WTC11 (cell line): ENCODE measurements around the gene HDGF. TPM values are rescaled to one million over a fixed set of nuclear protein-coding genes. Genes with fewer than 3 reads are reported as not detected.

Source experiments
- ATAC-seq: fragments of 200-7000 bp; cut with Tn5 transposase; 2 replicates; pipeline ENCODE4 v1.10.0; 2021; ENCODE audit warnings: mild to moderate bottlenecking, moderate library complexity
- CTCF ChIA-PET: fragments of 300-600 bp; sonication (Branson Sonifier 250); formaldehyde crosslinking; loops from one replicate; lab custom pipeline; 2021; ENCODE audit warnings: antibody characterized with exemption; lab: Charles Lee
- POLR2A ChIA-PET: fragments of 350-600 bp; sonication (Branson Sonifier 250); formaldehyde crosslinking; loops from one replicate; lab custom pipeline; 2021; ENCODE audit warnings: antibody characterized with exemption; lab: Charles Lee
- DNase-seq: peaks from one replicate; pipeline ENCODE4 v3.0.0; 2021; ENCODE audit warnings: low spot score
- H3K27ac Mint-ChIP-seq: 2 replicates; pipeline ENCODE4 v1.8.0; 2021; ENCODE audit warnings: mixed read lengths
- H3K27me3 Mint-ChIP-seq: 2 replicates; pipeline ENCODE4 v1.8.0; 2021; ENCODE audit warnings: low read depth, mild to moderate bottlenecking, moderate library complexity, mixed read lengths
- H3K36me3 Mint-ChIP-seq: 2 replicates; pipeline ENCODE4 v1.8.0; 2021; ENCODE audit warnings: mixed read lengths
- H3K4me1 Mint-ChIP-seq: 2 replicates; pipeline ENCODE4 v1.8.0; 2022; ENCODE audit warnings: mixed read lengths
- H3K4me3 Mint-ChIP-seq: 2 replicates; pipeline ENCODE4 v1.8.0; 2021; ENCODE audit warnings: mild to moderate bottlenecking, moderate library complexity, mixed read lengths
- H3K9me3 Mint-ChIP-seq: 2 replicates; pipeline ENCODE4 v1.8.0; 2021; ENCODE audit warnings: mixed read lengths
- ZNF121 ChIP-seq: sonication (generic); formaldehyde crosslinking; IDR thresholded peaks from 2 replicates; pipeline ENCODE4 v1.8.0; 2023; ENCODE audit warnings: missing genetic modification reagents
- total RNA-seq: library from RNA; stranded (reverse); gene quantifications from 3 replicates; pipeline ENCODE4 v1.2.3, GENCODE V29; 2021
- TF ChIP-seq, protein P1 (sequence below): fragments of 250-450 bp; sonication (Bioruptor Pico); IDR thresholded peaks from 2 replicates; pipeline ENCODE4 v1.9.0; 2021; ENCODE audit warnings: moderate library complexity, mild to moderate bottlenecking, inconsistent platforms, borderline replicate concordance

The HDGF gene
- total RNA-seq, 1 experiment from 2014 or later, result 339 TPM

DNA sequence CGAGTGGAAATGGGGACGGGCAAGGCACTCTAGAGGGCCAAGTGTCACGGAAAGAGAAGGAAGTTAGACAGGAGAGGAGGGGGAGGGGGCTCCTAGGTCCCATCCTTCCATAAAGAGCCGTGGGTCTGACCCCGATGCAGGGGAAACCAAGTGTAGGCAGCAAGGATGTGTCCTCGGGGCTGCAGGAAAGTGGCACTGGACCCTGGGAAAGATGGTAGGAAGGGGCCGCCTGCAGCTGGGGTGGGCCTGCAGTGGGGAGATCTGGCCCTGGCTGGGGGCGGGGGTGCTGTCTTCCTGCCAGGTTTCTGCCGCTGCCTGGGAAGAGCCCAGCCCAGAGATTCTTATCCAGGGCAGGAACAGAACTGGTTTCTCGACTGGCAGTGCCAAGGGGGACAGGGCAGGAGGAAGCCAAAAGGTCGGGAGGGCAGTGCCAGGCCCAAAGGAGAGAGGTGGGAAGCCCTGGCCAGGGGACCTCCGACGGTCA is 59.0 kb downstream of the HDGF start:
- Mint-ChIP-seq H3K9me3 (no peaks in the 10 kb centered on the region), H3K27me3 (peaks cover 7% of the 10 kb centered on the region; the same call in 1 of the 2 replicates), H3K36me3 (0 out of 2 replicates have a peak, but pooled peaks cover 1% of the 10 kb centered on the region), H3K27ac (peak overlapping the region; percentile 98), H3K4me3 (peak overlapping the region; percentile 62), H3K4me1 (peaks cover 68% of the 10 kb centered on the region)
- no peak for DNase-seq
- ATAC-seq, result no peak
- ChIA-PET CTCF (interaction anchor here (0.7 to 17.1 kb wide), 17 partner anchors 9 to 234 kb away, joined by 3 to 1553 read pairs (median 14); partner anchors contain the start of genes CRABP2, HAPLN2, INSRR and ISG20L2), POLR2A (interaction anchor here (0.9 to 8.0 kb wide), 9 partner anchors 11 to 59 kb away, joined by 4 to 195 read pairs (median 9); partner anchors contain the start of genes CRABP2, HDGF, ISG20L2 and METTL25B)
- 0 out of 2 replicates have a peak, but pooled peaks have one; percentile 46 for TF ChIP-seq ZNF121
- TF ChIP-seq, protein P1, sequence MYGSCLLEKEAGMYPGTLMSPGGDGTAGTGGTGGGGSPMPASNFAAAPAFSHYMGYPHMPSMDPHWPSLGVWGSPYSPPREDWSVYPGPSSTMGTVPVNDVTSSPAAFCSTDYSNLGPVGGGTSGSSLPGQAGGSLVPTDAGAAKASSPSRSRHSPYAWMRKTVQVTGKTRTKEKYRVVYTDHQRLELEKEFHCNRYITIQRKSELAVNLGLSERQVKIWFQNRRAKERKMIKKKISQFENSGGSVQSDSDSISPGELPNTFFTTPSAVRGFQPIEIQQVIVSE (CRISPR knock-in tag), result no peak

Other genes with a start within 250 kb of the HDGF start
- 30.8 to 33.3 TPM (median 33.3 TPM) in 3 replicates for gene IQGAP3, start 179.1 kb downstream of the HDGF start, total RNA-seq
- gene TTC24, start 172.0 kb downstream of the HDGF start, total RNA-seq, result 0.09 to 0.20 TPM (median 0.11 TPM) in 3 replicates
- 81.6 to 98.1 TPM (median 92.8 TPM) in 3 replicates for gene NAXE, start 159.9 kb downstream of the HDGF start, total RNA-seq
- gene GPATCH4, start 150.2 kb downstream of the HDGF start, total RNA-seq, result 37.1 to 50.1 TPM (median 38.2 TPM) in 3 replicates
- gene HAPLN2, start 132.3 kb downstream of the HDGF start, total RNA-seq, result 1.1 to 1.3 TPM (median 1.2 TPM) in 3 replicates
- 2.5 to 3.7 TPM (median 3.6 TPM) in 3 replicates for gene BCAN, start 109.6 kb downstream of the HDGF start, total RNA-seq
- gene NES, start 74.3 kb downstream of the HDGF start, total RNA-seq, result 103 to 127 TPM (median 104 TPM) in 3 replicates
- gene CRABP2, start 46.1 kb downstream of the HDGF start, total RNA-seq, result 135 to 195 TPM (median 186 TPM) in 3 replicates
- gene METTL25B, start 23.2 kb downstream of the HDGF start, total RNA-seq, result 32.0 to 41.0 TPM (median 37.9 TPM) in 3 replicates
- gene ISG20L2, start 22.9 kb downstream of the HDGF start, total RNA-seq, result 37.2 to 43.8 TPM (median 42.2 TPM) in 3 replicates
- gene MRPL24, start 10.6 kb downstream of the HDGF start, total RNA-seq, result 35.1 to 37.4 TPM (median 35.2 TPM) in 3 replicates
- 97.4 to 98.5 TPM (median 98.0 TPM) in 3 replicates for gene PRCC, start 15.9 kb upstream of the HDGF start, total RNA-seq
- gene SH2D2A, start 65.2 kb upstream of the HDGF start, total RNA-seq, result 4.9 to 6.9 TPM (median 6.6 TPM) in 3 replicates
- 0.05 to 0.11 TPM in 2 of 3 replicates, not detected in the other for gene INSRR, start 107.4 kb upstream of the HDGF start, total RNA-seq
- 0.23 to 0.42 TPM (median 0.23 TPM) in 3 replicates for gene NTRK1, start 109.2 kb upstream of the HDGF start, total RNA-seq
- gene PEAR1, start 142.0 kb upstream of the HDGF start, total RNA-seq, result 0.89 to 1.6 TPM (median 1.0 TPM) in 3 replicates
- gene LRRC71, start 169.0 kb upstream of the HDGF start, total RNA-seq, result 0.18 to 0.30 TPM (median 0.22 TPM) in 3 replicates